OCI-LY3 (cell line): ENCODE data around the gene TPRN.

Experiments used
- H2AFZ ChIP-seq: fragments of 200-600, 300-600 bp; shearing (Covaris generic); 2 replicates; pipeline ENCODE4 v1.6.0; 2014; ENCODE audit warnings: antibody characterized with exemption, low read depth, low read length
- H3K27ac ChIP-seq: fragments of 200-600, 300-600 bp; sonication (generic); 2 replicates; pipeline ENCODE4 v1.5.1; 2014; ENCODE audit warnings: mild to moderate bottlenecking, low read length, moderate library complexity, mixed read lengths
- H3K27me3 ChIP-seq: fragments of 200-600, 300-600 bp; sonication (generic); 2 replicates; pipeline ENCODE4 v1.6.1; 2014; ENCODE audit warnings: low read depth, low read length, mixed read lengths
- H3K36me3 ChIP-seq: fragments of 200-600, 300-600 bp; sonication (generic); replicated peaks from 2 replicates; pipeline ENCODE3; 2014; ENCODE audit warnings: low read depth, low read length, mixed read lengths
- H3K4me1 ChIP-seq: fragments of 300-600, 200-600 bp; sonication (generic); 2 replicates; pipeline ENCODE4 v1.6.1; 2014; ENCODE audit warnings: low read length, mixed read lengths
- H3K4me2 ChIP-seq: fragments of 200-600, 300-600 bp; sonication (generic); 2 replicates; pipeline ENCODE4 v1.6.1; 2014; ENCODE audit warnings: low read length, mixed read lengths
- H3K4me3 ChIP-seq: fragments of 300-600, 200-600 bp; sonication (generic); 2 replicates; pipeline ENCODE4 v1.5.1; 2014; ENCODE audit warnings: antibody characterized with exemption, mild to moderate bottlenecking, low read length, moderate library complexity
- H3K79me2 ChIP-seq: fragments of 300-600, 200-600 bp; shearing (Covaris generic); 2 replicates; pipeline ENCODE4 v1.6.1; 2014; ENCODE audit warnings: mild to moderate bottlenecking, low read length, mixed read lengths
- H3K9ac ChIP-seq: fragments of 300-600, 200-600 bp; shearing (Covaris generic); 2 replicates; pipeline ENCODE4 v1.6.0; 2014; ENCODE audit warnings: mild to moderate bottlenecking, low read length, moderate library complexity
- H3K9me3 ChIP-seq: fragments of 200-600, 300-600 bp; shearing (Covaris generic); 2 replicates; pipeline ENCODE4 v1.6.1; 2014; ENCODE audit warnings: low read length, mixed read lengths; ENCODE audit not compliant: insufficient read depth
- H4K20me1 ChIP-seq: fragments of 200-600, 300-600 bp; sonication (generic); 2 replicates; pipeline ENCODE4 v1.6.1; 2016; ENCODE audit warnings: low read length, mixed read lengths; ENCODE audit not compliant: insufficient read depth
- CTCF ChIP-seq: fragments of 200-600, 300-600 bp; sonication (generic); IDR thresholded peaks from 2 replicates; pipeline ENCODE4 v1.5.1; 2014; ENCODE audit warnings: antibody characterized with exemption, low read length, low read depth
- EZH2phosphoT487 ChIP-seq: fragments of 200-600 bp; shearing (Covaris generic); IDR thresholded peaks from 2 replicates; pipeline ENCODE4 v1.6.1; 2018; ENCODE audit warnings: antibody characterized with exemption, mixed run types, low read depth

The TPRN gene

GRCh38 chr9:137193771-137194170, 6.8 kb downstream of the TPRN start:
- peaks cover 20% of the 10 kb centered on the region for H3K79me2 ChIP-seq
- TF ChIP-seq CTCF (no peak), EZH2phosphoT487 (no peak)
- H3K9me3 ChIP-seq = no peaks in the 10 kb centered on the region
- peaks cover 8% of the 10 kb centered on the region for H3K4me1 ChIP-seq
- H3K27me3 ChIP-seq = no peaks in the 10 kb centered on the region
- H2AFZ ChIP-seq = no peak overlapping the region
- peaks cover 6% of the 10 kb centered on the region for H3K36me3 ChIP-seq
- no peak overlapping the region for H3K4me3 ChIP-seq
- H3K4me2 ChIP-seq = no peak overlapping the region
- H3K9ac ChIP-seq = no peak overlapping the region
- H4K20me1 ChIP-seq = no peaks in the 10 kb centered on the region
- no peak overlapping the region for H3K27ac ChIP-seq

GRCh38 chr9:137192859-137193258, 7.7 kb downstream of the TPRN start:
- Histone ChIP-seq H3K27ac (no peak overlapping the region), H3K36me3 (peaks cover 6% of the 10 kb centered on the region), H3K4me1 (peaks cover 8% of the 10 kb centered on the region), H3K79me2 (peaks cover 25% of the 10 kb centered on the region), H3K9me3 (no peaks in the 10 kb centered on the region), H2AFZ (no peak overlapping the region), H3K4me2 (no peak overlapping the region), H3K27me3 (no peaks in the 10 kb centered on the region), H3K9ac (no peak overlapping the region), H3K4me3 (no peak overlapping the region), H4K20me1 (no peaks in the 10 kb centered on the region)
- no peak for TF ChIP-seq CTCF
- TF ChIP-seq EZH2phosphoT487 = no peak

GRCh38 chr9:137192448-137192780, 8.1 kb downstream of the TPRN start:
- no peak overlapping the region for H3K27ac ChIP-seq
- H3K9me3 ChIP-seq = no peaks in the 10 kb centered on the region
- no peak overlapping the region for H3K9ac ChIP-seq
- no peaks in the 10 kb centered on the region for H3K27me3 ChIP-seq
- no peak overlapping the region for H3K4me2 ChIP-seq
- H2AFZ ChIP-seq = no peak overlapping the region
- no peak overlapping the region for H3K4me3 ChIP-seq
- no peaks in the 10 kb centered on the region for H4K20me1 ChIP-seq
- peaks cover 11% of the 10 kb centered on the region for H3K4me1 ChIP-seq
- peaks cover 29% of the 10 kb centered on the region for H3K79me2 ChIP-seq
- peaks cover 6% of the 10 kb centered on the region for H3K36me3 ChIP-seq
- TF ChIP-seq CTCF (no peak), EZH2phosphoT487 (no peak)

- Histone ChIP-seq H3K27me3 (no peaks in the 10 kb centered on the region), H4K20me1 (no peaks in the 10 kb centered on the region)
Observed at GRCh38 chr9:137191691-137192447, 8.7 kb downstream of the TPRN start.

More at GRCh38 chr9:137191691-137192447, 8.7 kb downstream of the TPRN start:
- Histone ChIP-seq H3K9ac (no peak overlapping the region), H2AFZ (no peak overlapping the region), H3K4me3 (no peak overlapping the region), H3K36me3 (peaks cover 6% of the 10 kb centered on the region), H3K4me1 (peaks cover 17% of the 10 kb centered on the region), H3K27ac (no peak overlapping the region), H3K4me2 (no peak overlapping the region), H3K79me2 (peaks cover 34% of the 10 kb centered on the region), H3K9me3 (no peaks in the 10 kb centered on the region)
- TF ChIP-seq CTCF (no peak), EZH2phosphoT487 (no peak)
